NCI-H187 treated with DMSO at 0.1 percent for 48 hours (cell line): ENCODE data around the gene PTPRN2.
"Not testable (repeated sequence)": the region's sequence is repeated elsewhere in the genome, so short reads cannot be mapped to it uniquely, and the experiment has no call there.

ENCODE experiments used
- DNase-seq: peaks from one replicate; lab custom pipeline; 2025; lab: John Stamatoyannopoulos, UW

The PTPRN2 gene

DNA sequence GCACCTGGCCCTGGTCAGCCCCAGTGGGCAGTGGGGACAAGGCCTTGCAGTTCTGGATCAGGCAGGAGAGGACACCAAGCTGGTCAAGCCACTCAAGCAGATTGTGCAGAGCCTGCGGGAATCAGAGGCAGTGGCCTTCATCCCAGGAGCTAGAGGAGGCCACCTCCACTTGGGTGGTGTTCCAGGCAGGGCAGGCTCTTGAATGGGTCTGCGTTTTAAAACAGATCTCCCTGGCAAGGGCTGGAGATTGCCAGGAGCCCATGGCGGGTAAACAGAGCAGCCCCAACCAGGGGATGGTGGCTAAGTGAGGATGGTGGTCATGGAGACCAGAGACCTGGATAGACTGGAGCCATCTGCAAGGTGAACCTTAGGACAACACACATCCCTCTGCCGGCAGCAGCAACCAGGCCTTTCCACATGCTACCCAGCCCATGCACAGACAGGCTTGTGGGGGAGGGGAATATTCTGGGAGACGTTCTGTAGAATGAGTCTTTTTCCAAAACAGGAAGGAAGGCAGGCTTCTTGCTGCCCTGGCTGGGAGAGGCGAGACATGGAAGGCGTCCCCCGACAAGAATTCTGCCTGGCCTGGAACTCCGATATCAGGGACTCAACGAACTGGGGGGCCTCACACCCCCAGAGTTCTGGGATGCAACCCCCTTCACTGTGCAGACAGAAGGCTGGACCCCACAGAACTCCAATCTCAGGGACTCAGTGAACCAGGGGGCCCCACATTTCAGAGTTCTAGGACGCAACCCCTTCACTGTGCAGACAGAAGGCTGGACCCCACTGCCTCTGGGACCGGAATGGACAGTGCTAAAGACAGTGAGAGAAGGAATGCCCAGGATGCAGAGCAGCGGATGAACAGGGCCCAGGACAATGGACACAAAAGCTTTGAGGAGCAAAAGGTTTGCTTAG, 264.8 kb downstream of the PTPRN2 start:
- no peak for DNase-seq

GRCh38 chr7:158321936-158322615, 265.5 kb downstream of the PTPRN2 start:
- DNase-seq = no peak

GRCh38 chr7:158321056-158321700, 266.4 kb downstream of the PTPRN2 start:
- no peak for DNase-seq

DNA sequence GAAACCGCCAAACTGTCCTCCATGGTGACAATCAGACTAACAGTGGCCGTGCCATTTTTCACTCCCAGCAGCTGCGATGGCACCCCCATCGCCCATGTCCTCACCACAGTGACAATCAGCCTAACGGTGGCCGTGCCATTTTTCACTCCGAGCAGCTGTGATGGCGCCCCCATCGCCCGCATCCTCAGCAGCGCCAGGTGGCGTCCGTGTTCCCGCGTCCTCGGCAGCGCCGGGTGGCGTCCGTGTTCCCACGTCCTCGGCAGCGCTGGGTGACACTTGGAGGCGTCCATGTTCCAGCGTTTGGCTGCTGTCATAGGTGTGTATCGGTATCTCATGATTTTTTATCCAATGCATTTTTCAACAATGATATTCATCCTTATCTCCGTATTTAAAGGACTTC, 267.3 kb downstream of the PTPRN2 start:
- DNase-seq = no peak

- no peak for DNase-seq
Observed at GRCh38 chr7:158318511-158318913, 269.1 kb downstream of the PTPRN2 start.

- no peak for DNase-seq
Observed at GRCh38 chr7:158317238-158318205, 270.1 kb downstream of the PTPRN2 start.

DNA sequence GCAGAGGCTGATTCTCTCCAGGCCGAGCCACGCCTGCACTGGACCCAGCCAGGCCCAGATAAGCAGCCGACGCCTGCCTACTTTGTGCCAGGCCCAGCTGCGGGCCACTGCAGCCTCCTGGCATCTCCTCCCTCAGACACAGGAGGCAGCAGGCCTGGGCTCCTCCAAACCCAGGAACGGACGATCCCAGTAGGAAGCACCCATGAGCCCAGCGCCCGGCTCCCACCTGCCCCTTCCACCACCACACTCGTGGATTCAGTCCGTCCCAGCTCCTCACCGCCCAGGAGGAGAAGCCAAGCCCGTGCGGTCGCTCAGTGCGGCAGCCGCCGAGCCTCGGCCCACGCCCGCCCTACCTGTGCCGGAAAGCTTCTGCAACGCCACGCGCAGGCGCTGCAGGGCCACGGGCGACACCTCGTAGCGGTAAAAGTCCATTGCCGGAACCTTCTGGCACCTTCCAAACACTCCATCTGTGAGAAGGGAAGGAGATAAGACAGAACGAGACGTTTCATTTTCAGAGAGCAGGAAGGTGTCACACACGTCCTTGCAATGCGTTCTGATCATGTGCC, 271.1 kb downstream of the PTPRN2 start:
- no peak for DNase-seq

DNA sequence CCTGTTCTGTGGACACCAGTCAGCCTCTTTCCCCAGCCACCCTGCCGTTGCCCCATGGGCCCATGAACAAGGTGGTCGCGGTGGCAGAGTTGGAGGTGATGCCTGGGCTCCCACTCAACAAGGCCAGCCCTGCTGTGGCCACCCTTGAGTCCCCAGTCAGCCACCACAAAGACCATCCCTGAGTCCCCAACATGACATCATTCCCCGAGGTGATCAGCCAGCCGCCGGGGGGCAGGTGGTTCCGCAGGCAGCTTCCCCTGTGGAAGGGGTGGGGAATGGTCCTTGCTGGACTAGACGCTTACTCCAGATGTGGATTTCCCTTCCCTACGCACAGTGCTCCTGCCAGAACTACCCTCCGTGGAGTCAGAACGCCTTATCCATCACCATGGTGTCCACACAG, 271.7 kb downstream of the PTPRN2 start:
- DNase-seq = no peak

GRCh38 chr7:158315326-158315725, 272.3 kb downstream of the PTPRN2 start:
- DNase-seq = no peak

GRCh38 chr7:158314394-158314793, 273.2 kb downstream of the PTPRN2 start:
- no peak for DNase-seq

DNA sequence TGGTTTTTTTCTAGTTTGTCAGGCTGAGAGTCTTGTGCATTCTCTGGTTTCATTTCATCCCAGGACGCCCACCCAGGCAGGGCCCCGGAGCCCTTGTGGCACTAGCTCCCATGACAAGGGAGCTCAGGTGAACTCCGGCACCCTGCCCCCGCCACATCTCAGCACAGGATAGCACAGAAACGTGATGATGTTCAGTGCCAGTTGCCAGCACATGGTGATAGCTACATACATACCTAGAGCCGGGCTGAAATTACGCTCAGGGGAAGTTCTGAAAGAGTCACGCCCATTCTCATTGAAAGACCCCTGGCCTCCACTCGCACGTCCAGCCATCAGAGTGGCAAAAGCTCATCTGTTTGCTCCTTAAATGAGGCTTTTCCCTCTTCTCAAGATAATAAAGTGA, 273.7 kb downstream of the PTPRN2 start:
- no peak for DNase-seq

DNA sequence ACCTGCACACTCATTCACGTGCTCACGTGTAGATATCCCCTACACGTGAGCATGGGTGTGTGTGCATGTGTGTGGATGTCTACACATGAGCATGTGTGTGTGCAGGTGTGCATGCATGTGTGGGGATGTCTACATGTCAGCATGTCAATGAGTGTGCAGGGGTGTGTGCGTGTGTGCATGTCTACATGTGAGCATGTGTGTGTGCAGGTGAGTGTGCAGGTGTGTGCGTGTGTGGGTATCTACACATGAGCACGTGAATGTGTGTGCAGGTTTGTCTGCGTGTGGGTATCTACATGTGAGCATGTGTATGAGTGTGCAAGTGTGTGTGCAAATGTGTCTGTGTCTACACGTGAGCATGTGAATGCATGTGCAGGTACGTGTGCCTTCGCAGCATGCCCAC, 274.8 kb downstream of the PTPRN2 start:
- DNase-seq = no peak

GRCh38 chr7:158311791-158312190, 275.8 kb downstream of the PTPRN2 start:
- DNase-seq = no peak

DNA sequence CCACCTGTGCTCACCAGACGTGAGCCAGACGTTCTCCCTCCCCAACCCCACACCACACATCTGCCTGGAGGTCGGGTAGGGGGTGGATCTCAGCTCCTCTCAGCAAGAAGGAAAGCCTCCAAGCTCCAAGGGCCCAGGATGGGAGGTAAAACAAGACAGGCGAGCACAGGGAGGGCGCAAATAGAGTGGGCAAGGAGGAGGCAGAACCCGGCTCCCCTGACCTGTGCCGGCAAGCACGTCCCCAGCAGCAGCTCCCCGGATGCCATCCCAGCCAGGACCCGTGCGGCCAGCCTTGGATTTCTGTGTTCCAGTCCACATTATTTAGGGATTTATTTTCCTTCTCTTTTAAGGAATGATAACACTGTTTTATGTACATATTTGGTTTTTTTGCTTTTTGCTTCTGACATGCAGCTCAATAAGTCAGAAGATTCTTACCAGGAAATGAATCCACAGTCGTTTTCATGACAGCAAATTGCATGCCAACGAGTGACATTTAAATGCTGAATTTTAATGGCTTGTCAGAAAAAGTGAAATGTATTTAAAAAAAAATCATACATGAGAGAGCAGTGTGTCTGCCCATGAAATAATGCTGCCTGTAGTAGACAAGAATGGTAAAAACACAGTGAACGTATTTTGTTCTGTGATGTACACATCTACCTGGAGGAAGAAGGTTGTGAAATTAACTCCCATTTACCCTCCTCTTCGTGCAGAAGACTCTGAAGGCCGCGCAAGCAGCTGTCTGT, 276.5 kb downstream of the PTPRN2 start:
- DNase-seq = no peak

DNA sequence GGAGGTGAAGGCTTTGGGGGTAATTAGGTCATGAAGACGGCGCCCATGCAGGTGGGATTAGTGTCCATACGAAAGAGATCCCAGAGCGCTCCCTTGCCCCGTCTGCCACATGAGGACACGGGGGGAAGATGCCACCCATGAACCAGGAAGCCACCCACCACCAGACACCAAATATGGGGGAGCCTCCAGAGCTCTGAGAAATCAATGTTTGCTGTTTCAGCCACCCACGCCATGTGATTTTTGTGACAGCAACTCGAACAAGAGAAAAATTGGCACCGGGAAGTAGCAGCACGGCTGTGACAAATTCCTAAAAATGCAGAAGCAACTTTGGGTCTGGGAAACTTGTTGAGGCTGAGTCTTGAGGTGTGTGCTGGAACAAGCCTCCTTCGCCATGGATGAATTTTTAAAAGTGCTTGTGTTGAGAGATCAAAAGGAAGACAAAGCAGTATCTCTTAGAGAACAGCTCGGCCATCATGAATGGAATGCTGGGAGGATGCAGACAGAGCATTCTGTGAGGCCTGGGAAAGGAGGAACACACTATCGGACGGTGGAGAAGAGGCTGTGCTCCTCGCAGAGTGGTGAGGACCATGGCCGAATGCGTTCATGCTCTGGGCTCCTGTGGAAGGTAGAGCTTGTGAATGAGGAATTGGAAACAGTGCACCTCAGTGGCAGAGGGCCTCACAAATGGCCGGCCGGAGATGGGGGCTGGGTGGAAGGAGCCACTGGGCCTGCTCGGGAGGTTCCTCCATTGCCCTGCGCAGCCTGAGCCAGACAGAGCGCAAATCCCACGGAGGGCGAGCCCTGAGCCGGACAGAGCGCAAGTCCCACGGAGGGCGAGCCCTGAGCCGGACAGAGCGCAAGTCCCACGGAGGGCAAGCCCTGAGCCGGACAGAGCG, 277.5 kb downstream of the PTPRN2 start:
- no peak for DNase-seq

- DNase-seq = no peak
Observed at GRCh38 chr7:158308001-158308400, 279.6 kb downstream of the PTPRN2 start.

DNA sequence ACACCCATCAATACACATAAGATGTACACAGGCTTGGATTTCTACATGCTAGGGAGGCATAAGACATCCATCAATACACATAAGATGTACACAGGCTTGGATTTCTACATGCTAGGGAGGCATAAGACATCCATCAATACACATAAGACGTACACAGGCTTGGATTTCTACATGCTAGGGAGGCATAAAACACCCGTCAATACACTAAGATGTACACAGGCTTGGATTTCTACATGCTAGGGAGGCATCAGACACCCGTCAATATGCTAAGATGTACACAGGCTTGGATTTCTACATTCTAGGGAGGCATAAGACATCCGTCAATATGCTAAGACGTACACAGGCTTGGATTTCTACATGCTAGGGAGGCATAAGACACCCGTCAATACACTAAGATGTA, 283.6 kb downstream of the PTPRN2 start:
- DNase-seq = not testable (repeated sequence)

DNA sequence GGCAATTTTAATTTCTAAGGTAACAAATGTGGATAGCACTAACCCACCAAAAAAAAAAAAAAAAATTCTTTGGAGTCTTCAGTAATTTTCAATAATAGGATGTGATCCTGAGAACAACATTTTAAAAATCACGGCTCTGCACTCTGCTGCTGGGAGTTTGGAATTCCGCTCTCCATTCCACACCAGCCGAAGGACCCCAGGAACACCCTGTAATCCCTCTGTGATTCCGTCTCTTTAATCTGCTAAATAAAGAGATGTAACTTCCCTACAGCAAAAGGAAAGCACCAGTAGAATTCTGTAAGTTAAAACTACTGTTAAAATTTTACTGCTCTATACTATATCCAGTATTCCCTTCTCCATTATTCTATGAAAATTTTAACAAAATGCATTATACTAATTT, 284.5 kb downstream of the PTPRN2 start:
- DNase-seq = no peak

GRCh38 chr7:158302274-158303070, 285.2 kb downstream of the PTPRN2 start:
- no peak for DNase-seq
